ENCODE measurements around the gene DYNC1H1.
A peak's percentile ranks its signal among the peaks of the same experiment; 100 is the strongest.

DYNC1H1 gene

DNA sequence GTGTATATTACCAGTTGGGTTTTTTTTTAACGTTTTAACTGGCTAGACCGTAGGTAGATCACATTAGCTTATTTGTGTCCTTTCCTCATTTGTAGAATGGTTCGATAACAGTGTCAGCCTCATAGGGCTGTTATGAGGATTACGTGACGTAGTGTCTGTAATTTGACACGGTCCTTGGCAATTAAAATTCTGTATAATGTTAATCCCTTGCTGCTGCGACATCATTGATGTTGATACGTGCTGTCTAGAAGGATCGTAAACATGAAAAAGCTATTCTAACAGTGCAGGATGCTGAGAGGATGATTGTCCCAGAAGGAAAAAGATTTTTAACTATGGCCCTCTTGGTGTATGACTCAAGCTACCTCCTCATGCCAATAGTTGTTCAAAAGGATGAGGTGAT, 71.5 kb downstream of the DYNC1H1 start:
- no peak for DNase-seq (ENCODE audit: low read depth in 2 of 2)

DNA sequence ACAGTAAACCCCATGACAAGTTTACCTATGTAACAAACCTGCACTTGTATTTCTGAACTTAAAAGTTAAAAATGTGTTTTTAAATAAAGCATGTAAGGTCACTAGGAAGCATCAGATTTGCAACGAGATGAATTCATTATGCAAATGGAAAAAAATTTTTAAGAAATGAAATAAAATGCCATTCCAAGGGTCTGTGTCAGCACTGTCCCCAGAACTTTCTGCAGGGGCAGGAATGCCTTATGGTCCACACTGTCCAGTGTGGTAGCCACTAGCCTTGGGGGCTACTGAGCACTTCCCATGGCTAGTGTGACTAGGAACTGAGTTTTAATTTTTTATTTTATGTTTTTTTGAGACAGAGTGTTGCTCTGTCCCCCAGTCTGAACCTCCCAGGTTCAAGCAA, 73.3 kb downstream of the DYNC1H1 start:
- DNase-seq (ENCODE audit: low read depth in 2 of 2): no peak

DNA sequence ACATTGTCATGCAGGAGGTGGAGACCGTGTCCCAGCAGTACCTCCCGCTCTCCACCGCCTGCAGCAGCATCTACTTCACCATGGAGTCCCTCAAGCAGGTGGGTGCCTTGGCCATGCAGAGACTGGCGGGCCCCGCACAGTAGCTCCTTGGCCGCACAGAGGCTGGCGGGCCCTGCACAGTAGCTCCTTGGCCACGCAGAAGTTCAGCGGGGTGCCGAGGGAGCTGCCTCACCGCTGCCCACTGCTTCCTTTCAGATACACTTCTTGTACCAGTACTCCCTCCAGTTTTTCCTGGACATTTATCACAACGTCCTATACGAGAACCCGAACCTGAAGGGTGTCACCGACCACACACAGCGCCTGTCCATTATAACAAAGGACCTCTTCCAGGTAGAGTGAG, 74.8 kb downstream of the DYNC1H1 start:
- no peak for DNase-seq (ENCODE audit: low read depth in 2 of 2)

DNA sequence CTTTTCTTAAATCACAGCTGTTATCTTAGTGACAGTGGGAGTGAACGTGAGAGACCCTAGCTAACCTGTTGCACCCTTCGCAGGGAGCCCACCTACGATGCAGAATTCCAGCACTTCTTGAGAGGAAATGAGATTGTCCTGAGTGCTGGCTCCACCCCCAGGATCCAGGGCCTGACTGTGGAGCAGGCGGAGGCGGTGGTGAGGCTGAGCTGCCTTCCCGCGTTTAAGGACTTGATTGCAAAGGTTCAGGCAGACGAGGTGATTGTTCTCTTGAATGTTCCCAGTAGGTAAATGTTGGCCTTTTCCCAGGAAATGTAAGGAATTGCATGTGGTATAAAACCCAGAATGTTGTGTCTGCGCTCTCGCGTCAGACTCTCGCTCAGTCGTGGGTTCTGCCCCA, 75.8 kb downstream of the DYNC1H1 start:
- no peak for DNase-seq (ENCODE audit: low read depth in 2 of 2)

DNA sequence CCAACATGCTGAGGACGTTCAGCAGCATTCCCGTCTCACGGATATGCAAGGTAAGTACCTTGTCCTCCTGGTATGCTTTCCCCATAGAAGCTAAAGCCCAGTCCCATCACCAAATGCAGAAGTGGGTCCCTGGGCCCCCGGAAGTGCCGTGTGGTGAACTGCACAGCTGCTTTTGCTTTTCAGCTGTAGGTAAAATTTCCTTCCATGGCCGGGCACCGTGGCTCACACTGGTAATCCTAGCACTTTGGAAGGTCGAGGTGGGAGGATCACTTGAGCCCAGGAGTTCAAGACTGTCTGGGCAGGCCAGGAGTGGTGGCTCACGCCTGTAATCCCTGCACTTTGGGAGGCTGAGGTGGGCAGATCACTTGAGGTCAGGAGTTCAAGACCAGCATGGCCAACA, 78.3 kb downstream of the DYNC1H1 start:
- DNase-seq (ENCODE audit: low read depth in 2 of 2): no peak

DNA sequence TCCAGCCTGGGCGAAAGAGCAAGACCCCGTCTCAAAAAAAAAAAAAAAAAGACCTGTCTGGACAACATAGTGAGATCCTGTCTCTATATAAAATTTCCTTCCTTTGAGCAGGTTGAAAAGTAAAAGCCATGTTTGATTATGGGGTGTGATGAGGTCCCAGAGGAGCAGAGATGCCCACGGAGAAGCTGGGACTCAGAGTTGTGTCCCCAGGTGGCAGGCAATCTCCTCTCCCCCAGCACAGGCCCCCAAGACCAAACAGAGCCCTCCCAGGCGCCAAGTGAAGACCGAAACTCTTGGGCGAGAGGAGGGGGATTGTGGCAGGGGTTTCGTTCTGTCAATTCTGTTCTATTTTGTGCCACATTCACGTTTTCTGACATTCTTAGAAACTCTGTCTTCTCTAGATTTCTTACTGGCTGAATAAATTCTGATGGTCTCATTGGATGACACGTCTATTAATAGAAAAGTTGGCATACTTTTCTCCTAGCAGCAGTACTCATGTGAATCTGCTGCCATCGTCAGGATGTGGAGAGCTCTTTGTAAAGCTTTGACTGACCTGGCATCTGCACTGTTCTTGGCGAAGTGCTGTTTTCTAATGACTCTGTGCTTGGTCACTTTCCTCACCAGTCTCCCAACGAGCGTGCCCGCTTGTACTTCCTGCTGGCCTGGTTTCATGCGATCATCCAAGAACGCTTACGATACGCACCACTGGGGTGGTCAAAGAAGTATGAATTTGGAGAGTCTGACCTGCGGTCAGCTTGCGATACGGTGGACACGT, 79.1 kb downstream of the DYNC1H1 start:
- no peak for DNase-seq (ENCODE audit: low read depth in 2 of 2)

DNA sequence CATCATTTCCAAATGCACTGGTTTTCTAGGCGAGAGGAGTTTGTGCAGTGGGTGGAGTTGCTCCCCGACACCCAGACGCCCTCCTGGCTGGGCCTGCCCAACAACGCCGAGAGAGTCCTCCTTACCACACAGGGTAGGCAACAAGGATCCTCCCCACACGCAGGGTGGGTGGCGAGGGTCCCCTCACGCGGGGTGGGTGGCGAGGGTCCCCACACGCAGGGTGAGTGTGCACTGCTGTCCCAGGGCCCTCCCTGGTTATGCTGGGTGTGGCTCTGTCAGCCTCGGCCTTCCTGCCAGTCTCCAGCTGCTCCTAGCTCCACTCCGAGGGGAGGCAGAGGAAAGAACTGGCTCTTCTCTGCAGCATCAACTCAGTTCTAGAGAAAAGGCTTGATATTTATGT, 80.2 kb downstream of the DYNC1H1 start:
- no peak for DNase-seq (ENCODE audit: low read depth in 2 of 2)

DNA sequence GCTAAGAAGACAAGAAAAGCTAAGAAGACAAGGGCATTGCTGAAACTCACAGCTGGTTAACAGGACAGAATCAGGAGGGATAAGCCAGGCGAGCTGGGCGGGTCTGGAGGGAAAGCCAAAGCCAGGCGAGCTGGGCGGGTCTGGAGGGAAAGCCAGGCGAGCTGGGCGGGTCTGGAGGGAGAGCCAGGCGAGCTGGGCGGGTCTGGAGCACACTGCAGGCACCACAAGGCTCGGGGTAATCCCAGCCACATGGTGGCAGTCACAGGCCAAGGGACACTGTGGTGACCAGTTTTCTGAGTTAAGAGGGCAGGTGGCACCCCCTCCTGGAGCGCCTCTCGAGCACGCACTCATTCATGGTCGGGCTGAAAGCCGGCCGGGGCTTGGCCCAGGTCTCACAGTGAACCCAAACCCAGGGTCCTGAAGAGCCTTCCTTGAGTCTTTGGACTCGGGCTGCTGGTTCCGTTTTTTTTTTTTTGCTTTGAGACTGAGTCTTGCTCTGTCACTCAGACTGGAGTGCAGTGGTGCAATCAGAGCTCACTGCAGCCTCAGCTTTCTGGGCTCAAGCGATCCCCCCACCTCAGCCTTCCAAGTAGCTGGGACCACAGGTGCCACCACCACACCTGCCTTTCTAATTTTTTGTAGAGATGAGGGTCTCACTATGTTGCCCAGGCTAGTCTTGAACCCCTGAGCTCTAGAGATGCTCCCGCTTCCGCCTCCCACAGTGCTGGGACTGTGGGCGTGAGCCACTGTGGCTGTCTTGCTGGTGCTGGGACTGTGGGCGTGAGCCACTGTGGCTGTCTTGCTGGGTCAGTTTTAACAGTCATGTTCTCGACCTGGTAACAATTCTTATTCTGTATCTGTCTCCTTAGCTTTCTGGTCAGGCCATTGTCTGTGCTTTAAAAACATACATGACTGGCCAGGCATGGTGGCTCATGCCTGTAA, 82.2 kb downstream of the DYNC1H1 start:
- peak in 1 of 2 donors; percentile 16 for DNase-seq (ENCODE audit: low read depth in 2 of 2)

DNA sequence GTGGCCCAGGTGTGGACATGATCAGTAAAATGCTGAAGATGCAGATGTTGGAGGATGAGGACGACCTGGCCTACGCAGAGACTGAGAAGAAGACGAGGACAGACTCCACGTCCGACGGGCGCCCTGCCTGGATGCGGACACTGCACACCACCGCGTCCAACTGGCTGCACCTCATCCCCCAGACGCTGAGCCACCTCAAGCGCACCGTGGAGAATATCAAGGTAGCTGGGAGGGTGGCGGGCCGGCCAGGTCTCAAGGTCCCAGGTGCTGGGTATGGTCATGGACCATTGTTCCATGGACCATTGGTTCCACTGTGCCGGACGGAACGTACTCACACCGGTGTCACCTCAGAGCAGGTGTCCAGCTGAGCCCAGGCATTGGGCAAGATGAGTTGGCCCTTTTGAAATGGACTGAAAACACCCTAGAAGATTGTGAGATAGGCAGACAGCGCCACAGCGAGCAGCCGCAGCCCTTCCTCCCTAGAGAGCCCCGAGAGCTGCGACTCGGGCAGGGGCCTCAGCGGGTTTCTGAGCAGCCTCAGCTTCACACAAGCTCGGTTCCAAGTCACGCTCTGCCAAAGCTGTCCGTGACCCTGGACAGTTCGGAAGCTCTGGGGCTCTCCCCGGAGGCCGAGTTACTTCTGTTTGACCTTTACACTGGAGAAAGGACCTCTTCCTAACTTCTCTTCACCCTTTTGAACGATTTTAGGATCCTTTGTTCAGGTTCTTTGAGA, 83.6 kb downstream of the DYNC1H1 start:
- DNase-seq (ENCODE audit: low read depth in 2 of 2): no peak

DNA sequence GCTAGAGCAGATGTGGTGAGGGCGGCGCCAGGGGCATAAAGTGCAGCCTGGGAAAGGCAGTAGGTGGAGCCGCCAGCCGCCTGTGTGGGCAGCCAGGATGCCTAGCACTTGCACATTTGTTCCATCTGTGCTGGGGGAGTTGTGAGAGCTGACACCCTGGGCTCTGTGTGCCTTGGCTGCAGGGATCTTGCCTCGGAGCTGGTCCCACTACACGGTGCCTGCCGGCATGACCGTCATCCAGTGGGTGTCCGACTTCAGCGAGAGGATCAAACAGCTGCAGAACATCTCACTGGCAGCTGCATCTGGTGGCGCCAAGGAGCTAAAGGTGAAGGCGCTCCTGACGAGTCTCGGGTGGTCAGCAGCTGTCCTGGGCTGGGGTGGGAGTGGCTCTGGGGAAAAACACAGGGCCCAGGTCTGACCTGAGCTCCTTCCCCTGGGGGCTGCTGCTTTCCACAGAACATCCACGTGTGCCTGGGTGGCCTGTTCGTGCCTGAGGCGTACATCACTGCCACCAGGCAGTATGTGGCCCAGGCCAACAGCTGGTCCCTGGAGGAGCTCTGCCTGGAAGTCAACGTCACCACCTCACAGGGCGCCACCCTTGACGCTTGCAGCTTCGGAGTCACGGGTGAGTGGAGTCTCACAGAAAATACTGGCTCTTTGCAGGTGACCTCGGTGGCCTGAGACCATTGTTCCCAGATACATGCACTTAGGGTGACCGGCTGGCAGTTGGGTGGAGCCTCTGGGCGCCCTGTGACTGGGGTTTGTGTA, 85.1 kb downstream of the DYNC1H1 start:
- DNase-seq (ENCODE audit: low read depth in 2 of 2): no peak

DNA sequence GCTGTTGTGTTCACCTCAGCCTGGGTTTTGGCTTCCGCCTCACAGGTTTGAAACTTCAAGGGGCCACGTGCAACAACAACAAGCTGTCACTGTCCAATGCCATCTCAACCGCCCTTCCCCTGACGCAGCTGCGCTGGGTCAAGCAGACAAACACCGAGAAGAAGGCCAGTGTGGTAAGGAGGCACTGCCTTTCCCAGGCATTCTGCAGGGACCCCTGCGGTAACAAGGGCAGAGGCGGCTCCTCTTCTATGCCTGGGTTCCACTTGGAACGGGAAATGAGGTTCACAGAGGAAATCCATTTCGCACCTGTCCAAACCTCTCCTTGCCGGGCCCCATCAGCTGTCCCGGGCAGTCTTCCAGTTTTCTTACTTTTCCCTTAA, 85.6 kb downstream of the DYNC1H1 start:
- DNase-seq (ENCODE audit: low read depth in 2 of 2): no peak

DNA sequence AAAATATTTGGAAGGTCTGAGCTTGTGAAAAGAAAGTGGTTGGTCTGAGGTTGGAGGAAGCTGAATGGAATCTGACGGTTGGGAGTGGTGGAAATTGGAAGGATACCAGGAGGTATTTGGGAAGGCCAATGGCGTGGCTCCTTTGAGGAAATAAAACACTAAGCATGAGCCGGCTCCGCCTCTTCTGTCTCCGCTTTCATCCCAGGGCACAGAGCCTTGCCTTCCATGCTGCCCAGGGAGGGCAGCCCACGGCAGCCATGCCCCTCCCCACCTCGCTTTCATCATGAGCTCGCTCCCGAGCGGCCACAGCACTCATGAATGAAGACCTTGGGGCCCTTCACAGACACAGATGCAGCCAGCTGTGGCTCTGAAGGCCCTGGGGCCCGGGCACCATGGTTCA, 86.3 kb downstream of the DYNC1H1 start:
- no peak for DNase-seq (ENCODE audit: low read depth in 2 of 2)

DNA sequence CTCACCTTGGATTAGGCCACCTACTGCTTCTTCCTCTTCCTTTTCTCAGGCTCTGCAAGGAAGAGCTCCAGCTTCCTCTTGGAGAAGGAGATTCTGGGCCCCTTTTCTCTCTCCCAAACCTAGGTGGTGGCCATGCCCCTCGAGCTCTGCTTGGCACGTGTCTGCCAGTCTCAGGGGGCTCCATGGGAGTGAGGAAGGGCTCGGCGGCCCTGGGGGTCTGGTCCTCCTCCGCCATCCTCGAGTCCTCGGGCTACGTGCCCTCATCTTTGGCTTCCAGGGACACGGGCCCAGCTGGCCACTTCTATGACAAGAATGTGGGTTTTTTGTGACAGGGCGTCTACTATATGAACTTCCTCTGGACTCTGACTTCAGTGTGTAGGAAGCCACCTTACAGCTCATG, 88.1 kb downstream of the DYNC1H1 start:
- DNase-seq (ENCODE audit: low read depth in 2 of 2): no peak

DNA sequence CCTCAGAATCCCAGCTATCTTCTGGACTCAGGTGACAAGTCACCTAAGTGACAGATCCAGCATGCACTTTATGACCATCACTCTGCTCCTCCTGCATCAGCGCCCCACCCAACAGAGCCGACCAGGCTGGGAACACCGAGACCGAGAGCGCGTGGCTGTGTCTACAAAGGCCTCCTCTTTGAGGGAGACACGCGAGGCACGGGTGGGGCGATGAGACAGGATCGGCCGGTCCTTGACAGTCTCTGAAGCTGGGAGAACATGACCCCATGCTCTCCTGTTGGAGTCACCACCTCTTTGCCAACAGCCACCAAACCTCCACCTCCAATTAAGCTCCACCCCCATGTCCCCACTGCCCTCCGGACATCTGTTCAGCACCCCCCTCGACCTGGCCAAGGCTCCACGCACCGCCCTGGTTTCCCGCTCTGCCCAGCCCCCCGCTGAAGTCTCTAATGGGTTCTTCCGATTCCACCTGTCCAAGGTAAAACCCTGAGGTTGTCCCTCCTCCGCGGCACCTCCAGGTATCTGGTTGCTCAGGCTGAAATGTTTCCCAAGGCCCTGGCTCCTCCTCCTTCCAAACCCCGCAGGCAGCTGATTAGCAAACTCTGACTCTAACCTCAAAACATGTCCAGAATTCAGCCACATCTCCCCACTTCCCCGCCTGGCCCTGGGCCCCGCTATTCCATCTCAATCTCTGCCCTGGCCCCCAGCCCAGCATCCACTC, 91.0 kb downstream of the DYNC1H1 start:
- DNase-seq (ENCODE audit: low read depth in 2 of 2): no peak

DNA sequence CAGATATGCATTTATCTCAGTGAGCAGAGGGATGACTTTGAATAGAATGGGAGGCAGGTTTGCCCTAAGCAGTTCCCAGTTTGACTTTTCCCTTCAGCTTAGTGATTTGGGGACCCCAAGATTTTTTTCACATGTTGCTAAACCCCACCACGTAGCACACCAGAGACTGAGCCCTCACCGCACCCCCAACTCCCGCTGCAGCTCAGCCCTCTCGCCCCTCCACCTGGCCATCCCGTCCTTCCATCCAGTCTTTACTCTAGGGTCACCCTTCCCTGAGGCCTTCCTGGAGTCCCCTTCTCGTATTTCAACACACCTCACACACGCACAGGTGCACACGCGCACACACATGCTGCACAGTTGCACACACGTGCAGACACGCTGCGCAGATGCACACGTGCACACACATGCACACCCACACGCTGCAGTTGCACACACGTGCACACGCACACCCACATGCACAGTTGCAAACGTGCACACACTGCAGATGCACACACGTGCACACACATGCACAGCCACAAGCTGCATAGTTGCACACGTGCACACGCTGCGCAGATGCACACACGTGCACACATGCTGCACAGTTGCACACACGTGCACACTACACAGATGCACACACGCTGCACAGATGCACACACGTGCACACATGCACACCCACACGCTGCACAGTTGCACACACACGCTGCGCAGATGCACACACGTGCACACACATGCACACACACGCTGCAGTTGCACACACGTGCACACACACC, 92.5 kb downstream of the DYNC1H1 start:
- no peak for DNase-seq (ENCODE audit: low read depth in 2 of 2)

DNA sequence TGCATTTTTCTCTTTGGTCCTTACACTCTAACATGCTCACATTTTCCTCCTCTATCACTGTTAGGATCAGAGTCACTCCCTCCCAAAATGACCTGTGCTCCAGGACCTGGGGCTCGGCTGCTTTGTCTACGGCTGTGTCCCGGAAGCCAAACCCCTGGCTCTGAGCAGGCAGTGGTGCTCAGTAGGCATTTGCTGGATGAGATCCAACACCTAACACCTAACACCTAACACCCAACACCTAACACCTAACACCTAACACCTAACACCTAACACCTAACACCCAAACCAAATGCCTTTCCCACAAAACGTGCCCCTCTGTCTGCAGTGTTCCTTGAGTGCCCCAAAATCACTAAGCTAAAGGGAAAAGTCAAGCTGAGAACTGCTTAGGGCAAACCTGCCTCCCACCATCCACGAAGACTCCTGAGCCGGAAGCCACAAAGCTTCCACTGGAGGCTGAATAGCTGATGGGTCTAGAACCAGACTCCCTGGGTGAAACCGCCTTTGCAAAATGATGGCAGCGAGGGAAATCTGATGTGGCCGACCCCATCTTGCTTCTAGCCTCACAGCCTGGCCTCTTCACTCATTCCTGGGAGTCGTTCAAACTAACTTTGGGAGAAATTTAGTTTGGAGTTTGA, 93.2 kb downstream of the DYNC1H1 start:
- no peak for DNase-seq (ENCODE audit: low read depth in 2 of 2)

DNA sequence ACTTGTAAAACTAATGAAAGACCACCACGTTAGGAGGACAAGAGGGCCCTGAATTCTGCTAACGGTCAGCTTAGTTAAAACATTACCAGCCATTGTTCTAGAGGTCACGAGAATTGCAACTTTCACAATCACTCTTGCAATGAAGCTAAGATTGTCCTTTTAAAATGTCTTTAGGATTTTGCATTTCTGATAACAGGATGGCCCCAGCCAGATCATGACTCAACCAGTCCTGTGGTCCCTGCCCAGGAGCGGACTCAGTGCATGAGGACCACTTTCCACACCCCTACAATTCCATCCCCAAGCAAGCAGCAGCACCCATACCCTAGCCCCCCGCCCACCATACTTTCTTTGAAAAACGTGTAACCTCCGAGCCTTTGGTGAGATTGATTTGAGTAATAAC, 93.8 kb downstream of the DYNC1H1 start:
- no peak for DNase-seq (ENCODE audit: low read depth in 2 of 2)

DNA sequence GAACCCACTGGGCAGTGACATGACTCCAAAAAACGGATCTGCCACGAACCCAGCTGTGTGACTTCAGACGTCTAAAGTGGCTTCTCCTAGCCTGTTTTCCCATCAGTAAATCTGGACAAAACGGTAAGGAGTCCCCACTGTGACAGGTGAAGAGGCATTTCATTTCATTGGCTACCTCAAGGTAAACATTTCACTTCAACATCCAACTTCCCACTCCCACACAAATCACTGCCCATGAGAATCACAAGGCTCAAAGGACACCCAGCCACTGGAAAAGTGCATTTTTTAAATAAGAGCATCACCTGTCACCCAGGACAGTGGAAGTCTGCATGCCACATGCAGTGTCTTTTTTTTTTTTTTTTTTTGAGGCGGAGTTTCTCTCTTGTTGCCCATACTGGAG, 94.6 kb downstream of the DYNC1H1 start:
- no peak for DNase-seq (ENCODE audit: low read depth in 2 of 2)

DNA sequence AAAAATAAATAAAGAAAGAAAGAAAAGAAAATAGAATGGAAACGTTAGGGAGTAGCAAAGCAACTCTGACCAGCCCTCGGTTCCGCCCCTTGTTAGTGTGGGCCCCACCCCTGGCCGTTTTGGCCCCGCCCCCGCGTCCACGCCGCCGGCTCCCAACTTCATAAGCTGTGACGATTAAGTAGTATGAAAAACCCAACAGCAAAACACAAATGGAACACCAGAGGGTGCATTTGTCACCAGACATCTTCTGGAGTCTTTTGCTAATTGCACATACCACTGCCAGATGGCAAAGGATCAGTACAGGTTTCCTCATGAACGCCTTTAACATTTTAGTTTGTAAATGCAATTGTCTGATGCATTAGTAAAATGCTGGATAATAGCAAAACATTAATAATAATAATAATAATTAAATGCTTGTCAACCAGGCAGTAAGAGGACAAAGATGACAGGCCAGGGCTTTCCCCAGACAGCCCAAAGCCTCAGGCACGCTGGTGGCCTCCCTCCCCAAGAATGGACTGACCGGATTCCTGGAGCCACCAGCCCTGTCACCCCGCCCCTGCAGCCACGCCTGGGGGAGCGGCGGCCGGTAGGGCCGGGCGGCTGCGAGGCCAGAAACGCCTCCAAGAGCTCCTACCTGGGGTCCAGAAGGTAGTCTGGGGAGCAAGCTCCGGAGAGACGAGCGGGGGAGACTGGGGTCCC, 98.9 kb downstream of the DYNC1H1 start:
- peak; percentile 59 to 67 for DNase-seq (ENCODE audit: low read depth in 2 of 2)

Data from stimulated activated CD8-positive, alpha-beta memory T cell treated with anti-CD3 and anti-CD28 coated beads, Interleukin-15, amount 100 ng/mL, for 48 hours (primary cell).